Ovary (tissue), 3 donors: Measurements from ENCODE around the gene SENP8.

Experiments used
- POLR2A ChIP-seq: fragments of 450-650 bp; IDR thresholded peaks from one replicate; pipeline ENCODE4 v1.6.1; 2017; ENCODE audit warnings: antibody characterized with exemption, mild to moderate bottlenecking, moderate library complexity
- TF ChIP-seq, protein P1 (sequence below), 3 donors: fragments of 450-650 bp in 2 of 3; fragments of 200-600 bp in 1 of 3; IDR thresholded peaks; one replicate each; pipeline versions ENCODE4 v1.5.1 to v1.8.0; 2016 to 2022; ENCODE audit warnings: antibody characterized with exemption in 3 of 3, mild to moderate bottlenecking in 1 of 3
- donor health status: DM: no; HTN: no; CAD: no.

DNA sequence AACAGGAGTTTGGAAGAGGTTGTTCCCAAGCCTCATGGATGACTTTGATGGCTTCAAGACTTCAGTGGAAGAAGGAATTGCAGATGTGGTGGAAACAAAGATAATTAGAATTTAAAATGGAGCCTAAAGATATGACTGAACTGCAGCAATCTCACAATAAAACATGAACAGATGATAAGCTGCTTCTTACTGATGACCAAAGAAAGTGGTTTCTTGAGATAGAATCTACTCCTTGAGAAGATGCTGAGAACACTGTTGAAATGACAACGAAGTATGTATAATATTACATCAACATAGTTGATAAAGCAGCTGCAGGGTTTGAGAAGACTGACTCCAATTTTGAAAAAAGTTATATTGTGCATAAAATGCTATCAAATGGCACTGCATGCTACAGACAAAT is 21.4 kb upstream of the SENP8 start:
- TF ChIP-seq, protein P1, sequence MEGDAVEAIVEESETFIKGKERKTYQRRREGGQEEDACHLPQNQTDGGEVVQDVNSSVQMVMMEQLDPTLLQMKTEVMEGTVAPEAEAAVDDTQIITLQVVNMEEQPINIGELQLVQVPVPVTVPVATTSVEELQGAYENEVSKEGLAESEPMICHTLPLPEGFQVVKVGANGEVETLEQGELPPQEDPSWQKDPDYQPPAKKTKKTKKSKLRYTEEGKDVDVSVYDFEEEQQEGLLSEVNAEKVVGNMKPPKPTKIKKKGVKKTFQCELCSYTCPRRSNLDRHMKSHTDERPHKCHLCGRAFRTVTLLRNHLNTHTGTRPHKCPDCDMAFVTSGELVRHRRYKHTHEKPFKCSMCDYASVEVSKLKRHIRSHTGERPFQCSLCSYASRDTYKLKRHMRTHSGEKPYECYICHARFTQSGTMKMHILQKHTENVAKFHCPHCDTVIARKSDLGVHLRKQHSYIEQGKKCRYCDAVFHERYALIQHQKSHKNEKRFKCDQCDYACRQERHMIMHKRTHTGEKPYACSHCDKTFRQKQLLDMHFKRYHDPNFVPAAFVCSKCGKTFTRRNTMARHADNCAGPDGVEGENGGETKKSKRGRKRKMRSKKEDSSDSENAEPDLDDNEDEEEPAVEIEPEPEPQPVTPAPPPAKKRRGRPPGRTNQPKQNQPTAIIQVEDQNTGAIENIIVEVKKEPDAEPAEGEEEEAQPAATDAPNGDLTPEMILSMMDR (IDR thresholded peaks at IDR 0.05), result no peak
- no peak for TF ChIP-seq POLR2A
